ENCODE measurements around the gene PCDHB6.
"Not testable (repeated sequence)": the region's sequence is repeated elsewhere in the genome, so short reads cannot be mapped to it uniquely, and the experiment has no call there.

- TF ChIP-seq CTCF (IDR thresholded peaks at IDR 0.05); ZFX (IDR thresholded peaks at IDR 0.05; ENCODE audit: borderline replicate concordance): not testable (repeated sequence)
Observed at GRCh38 chr5:141102070-141102469, 47.8 kb upstream of the PCDHB6 start.
